ENCODE results near the gene PDGFRB. TPM values are rescaled to one million over a fixed set of nuclear protein-coding genes. Genes with fewer than 3 reads are reported as not detected.
A peak's percentile ranks its signal among the peaks of the same experiment; 100 is the strongest.

The PDGFRB gene
- total RNA-seq = 100 to 1,000 TPM; 171 to 354 (median 217) TPM

GRCh38 chr5:150155258-150156026, at the start of gene PDGFRB:
TSS of gene PDGFRB (minus strand) at chr5:150155845. CDS start at chr5:150137047, 18,798 bp downstream.
- Histone ChIP-seq H3K9me3 (no peaks in the 10 kb centered on the region), H3K4me3 (peak within 1 kb of the TSS; percentile 53 to 70 (median 56)), H3K27ac (peak within 1 kb of the TSS; percentile 88 to 99 (median 95)), H3K4me1 (peaks cover 0 to 82% (median 45%) of the 10 kb centered on the region in 4 donors), H3K27me3 (no peaks in the 10 kb centered on the region), H3K36me3 (peaks cover 0 to 9% (median 0%) of the 10 kb centered on the region in 3 donors)
- TF ChIP-seq CTCF (IDR thresholded peaks at IDR 0.05) (peak in 1 of 5 experiments; percentile 19), EP300 (IDR thresholded peaks at IDR 0.05) (peak in 1 of 2 donors; percentile 97), POLR2A (IDR thresholded peaks at IDR 0.05) (peak; percentile 83 to 90)
- 5 to 6% methylated on average over 14 to 17 of the region's 17 CpGs for WGBS, 2 donors
- DNase-seq (ENCODE audit: low spot score in 2 of 2) = peak; percentile 93 to 94

- TF ChIP-seq CTCF (IDR thresholded peaks at IDR 0.05) (no peak), POLR2A (IDR thresholded peaks at IDR 0.05) (no peak), EP300 (IDR thresholded peaks at IDR 0.05) (no peak)
- Histone ChIP-seq H3K27ac (no peak overlapping the region), H3K9me3 (no peaks in the 10 kb centered on the region), H3K4me1 (no peaks in the 10 kb centered on the region), H3K4me3 (no peak overlapping the region), H3K27me3 (no peaks in the 10 kb centered on the region), H3K36me3 (no peaks in the 10 kb centered on the region)
- WGBS, 2 donors = 88 to 92% methylated on average over 7 to 10 of the region's 13 CpGs
- no peak for DNase-seq (ENCODE audit: low spot score in 2 of 2)
Observed at GRCh38 chr5:150204590-150204960, 48.9 kb upstream of the PDGFRB start.

DNA sequence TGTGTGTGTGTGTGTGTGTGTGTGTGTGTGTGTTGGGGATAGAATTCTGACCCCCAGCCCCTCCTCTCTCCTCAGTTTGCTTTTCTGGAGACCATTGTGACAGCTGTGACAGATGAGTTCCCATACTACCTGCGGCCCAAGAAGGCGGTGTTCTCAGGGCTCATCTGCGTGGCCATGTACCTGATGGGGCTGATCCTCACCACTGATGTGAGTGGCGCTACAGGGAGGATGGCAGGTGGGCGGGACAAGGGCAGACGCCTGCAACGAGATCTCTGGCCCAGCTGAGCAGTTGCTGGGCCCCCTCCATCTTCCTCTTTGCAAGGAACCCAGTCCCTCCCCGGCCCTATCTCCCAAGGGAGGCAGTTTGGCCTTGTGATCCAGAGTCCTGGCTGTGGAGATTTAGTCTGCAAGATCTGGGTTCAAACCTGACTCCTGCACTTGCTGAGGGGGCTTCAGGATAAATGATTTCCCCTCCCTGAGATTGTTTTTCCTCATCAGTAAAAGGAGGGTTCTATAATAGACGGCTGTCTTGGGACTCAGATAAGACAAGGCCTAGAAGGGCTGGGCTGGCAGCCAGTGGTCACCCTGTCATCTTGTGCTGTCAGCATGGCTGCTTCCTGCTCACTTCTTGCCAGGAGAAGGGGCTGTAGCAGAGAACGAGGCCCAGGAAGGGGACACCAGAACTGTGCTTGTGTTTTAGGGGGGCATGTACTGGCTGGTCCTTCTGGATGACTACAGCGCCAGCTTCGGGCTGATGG, 48.4 kb upstream of the PDGFRB start:
- WGBS, 2 donors = 82 to 83% methylated on average over 12 of the region's 12 CpGs
- no peak for TF ChIP-seq EP300 (IDR thresholded peaks at IDR 0.05)
- TF ChIP-seq POLR2A (IDR thresholded peaks at IDR 0.05) = no peak
- TF ChIP-seq CTCF (IDR thresholded peaks at IDR 0.05) = no peak
- Histone ChIP-seq H3K4me3 (no peak overlapping the region), H3K27ac (no peak overlapping the region), H3K9me3 (no peaks in the 10 kb centered on the region), H3K27me3 (no peaks in the 10 kb centered on the region), H3K36me3 (no peaks in the 10 kb centered on the region), H3K4me1 (no peaks in the 10 kb centered on the region)
- DNase-seq (ENCODE audit: low spot score in 2 of 2) = no peak

DNA sequence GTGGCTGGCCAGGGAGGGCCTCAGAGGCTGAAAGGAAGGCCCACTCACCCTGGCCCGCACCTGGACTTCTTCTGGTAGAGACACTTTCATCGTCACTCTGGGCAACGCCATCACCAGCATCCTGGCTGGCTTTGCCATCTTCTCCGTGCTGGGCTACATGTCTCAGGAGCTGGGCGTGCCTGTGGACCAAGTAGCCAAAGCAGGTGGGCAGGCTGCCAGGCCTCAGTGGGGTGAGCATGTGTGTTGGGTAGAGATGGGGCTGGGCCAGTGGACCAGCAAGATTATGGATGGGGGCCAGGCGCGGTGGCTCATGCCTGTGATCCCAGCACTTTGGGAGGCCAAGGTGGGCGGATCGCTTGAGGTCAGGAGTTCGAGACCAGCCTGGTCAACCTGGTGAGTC, 46.9 kb upstream of the PDGFRB start:
- H3K36me3 ChIP-seq = no peaks in the 10 kb centered on the region
- H3K27ac ChIP-seq = no peak overlapping the region
- H3K27me3 ChIP-seq = no peaks in the 10 kb centered on the region
- TF ChIP-seq CTCF (IDR thresholded peaks at IDR 0.05) = no peak
- TF ChIP-seq POLR2A (IDR thresholded peaks at IDR 0.05) = no peak
- TF ChIP-seq EP300 (IDR thresholded peaks at IDR 0.05) = no peak
- no peaks in the 10 kb centered on the region for H3K9me3 ChIP-seq
- DNase-seq (ENCODE audit: low spot score in 2 of 2) = no peak
- no peak overlapping the region for H3K4me3 ChIP-seq
- 90 to 91% methylated on average over 10 of the region's 10 CpGs for WGBS, 2 donors
- no peaks in the 10 kb centered on the region for H3K4me1 ChIP-seq

DNA sequence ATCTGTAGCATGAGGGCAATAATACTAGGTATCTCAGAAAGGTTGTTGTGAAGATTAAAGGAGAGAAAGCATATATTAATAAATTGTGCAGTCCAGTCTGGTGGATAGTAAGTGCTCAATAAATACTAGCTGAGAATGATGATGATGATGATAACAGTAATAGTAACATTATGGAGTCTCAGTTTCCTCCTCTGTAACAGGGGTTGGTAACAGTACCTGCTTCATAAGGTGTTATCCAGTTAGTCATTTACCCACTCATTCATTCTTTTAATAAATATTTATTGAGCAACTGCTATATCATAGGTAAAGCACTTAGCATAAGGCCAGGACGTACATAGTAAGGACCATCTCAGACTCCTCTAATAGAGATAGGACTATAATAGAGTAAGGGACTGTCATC, 41.8 kb upstream of the PDGFRB start:
- TF ChIP-seq POLR2A (IDR thresholded peaks at IDR 0.05) = no peak
- TF ChIP-seq EP300 (IDR thresholded peaks at IDR 0.05) = no peak
- no peak for TF ChIP-seq CTCF (IDR thresholded peaks at IDR 0.05)
- no peak for DNase-seq (ENCODE audit: low spot score in 2 of 2)
- 93 to 94% methylated on average over 1 of the region's 1 CpG for WGBS, 2 donors

More for the DNA sequence above, 41.8 kb upstream of the PDGFRB start:
- no peak overlapping the region for H3K4me3 ChIP-seq
- H3K36me3 ChIP-seq = no peaks in the 10 kb centered on the region
- H3K4me1 ChIP-seq = no peaks in the 10 kb centered on the region
- H3K27ac ChIP-seq = no peak overlapping the region
- H3K9me3 ChIP-seq = no peaks in the 10 kb centered on the region
- H3K27me3 ChIP-seq = peaks cover 0 to 3% of the 10 kb centered on the region in 2 donors
